Smooth muscle cell of the brain vasculature (primary cell): ENCODE measurements around the gene CFAP251.
"Not testable (repeated sequence)": the region's sequence is repeated elsewhere in the genome, so short reads cannot be mapped to it uniquely, and the experiment has no call there.

Experiments used
- DNase-seq: peaks from one replicate; pipeline ENCODE4 v3.0.0-alpha.2; 2012; ENCODE audit warnings: low read depth, low spot score

CFAP251 gene

GRCh38 chr12:121903202-121903601 lies 15.2 kb upstream of the CFAP251 start:
- DNase-seq: no peak

DNA sequence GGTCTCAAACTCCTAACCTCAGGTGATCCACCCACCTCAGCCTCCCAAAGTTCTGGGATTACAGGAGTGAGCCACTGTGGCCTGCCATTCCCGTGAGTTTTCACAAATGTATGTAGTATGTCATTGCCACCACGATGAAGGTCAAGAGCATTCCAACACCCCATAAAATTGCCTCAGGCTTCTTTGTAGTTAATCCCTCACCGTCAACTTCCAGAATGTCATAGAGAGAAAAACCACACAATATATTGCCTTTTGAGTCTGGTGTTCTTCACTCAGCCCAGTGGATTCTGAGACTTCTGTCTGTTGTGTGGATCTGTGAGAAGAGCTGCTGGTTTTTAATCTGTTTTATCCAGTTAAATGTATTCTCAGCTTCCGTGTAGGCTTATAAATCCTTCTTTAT lies 12.6 kb upstream of the CFAP251 start:
- DNase-seq: no peak

- no peak for DNase-seq
Measured at GRCh38 chr12:121908702-121909101, 9.7 kb upstream of the CFAP251 start.

DNA sequence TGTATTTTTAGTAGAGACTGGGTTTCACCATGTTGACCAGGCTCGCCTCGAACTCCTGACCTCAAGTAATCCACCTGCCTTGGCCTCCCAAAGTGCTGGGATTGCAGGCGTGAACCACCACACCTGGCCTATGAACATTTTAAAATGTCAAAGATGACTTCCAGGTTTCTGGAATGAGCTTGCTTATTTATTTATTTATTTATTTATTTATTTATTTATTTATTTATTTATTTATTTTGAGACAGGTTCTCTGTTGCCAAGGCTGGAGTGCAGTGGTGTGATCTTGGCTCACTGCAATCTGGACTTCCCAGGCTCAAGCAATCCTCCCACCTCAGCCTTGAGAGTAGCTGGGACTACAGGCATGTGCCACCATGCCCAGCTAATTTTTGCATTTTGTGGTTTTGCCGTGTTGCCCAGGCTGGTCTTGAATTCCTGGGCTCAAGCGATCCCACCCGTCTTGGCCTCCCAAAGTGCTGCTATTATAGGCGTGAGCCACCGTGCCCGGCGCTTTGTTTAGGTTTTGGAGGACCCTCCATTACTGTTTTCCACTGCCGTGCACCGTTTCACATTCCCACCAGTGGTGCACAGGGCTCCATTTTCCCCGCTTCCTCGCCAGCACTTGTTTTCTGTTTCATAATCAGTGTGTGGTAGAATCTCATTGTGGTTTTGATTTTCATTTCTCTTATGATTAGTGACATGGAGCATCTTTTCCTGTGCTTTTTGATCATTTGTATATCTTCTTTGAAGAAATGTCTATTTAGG lies 6.4 kb upstream of the CFAP251 start:
- no peak for DNase-seq

DNA sequence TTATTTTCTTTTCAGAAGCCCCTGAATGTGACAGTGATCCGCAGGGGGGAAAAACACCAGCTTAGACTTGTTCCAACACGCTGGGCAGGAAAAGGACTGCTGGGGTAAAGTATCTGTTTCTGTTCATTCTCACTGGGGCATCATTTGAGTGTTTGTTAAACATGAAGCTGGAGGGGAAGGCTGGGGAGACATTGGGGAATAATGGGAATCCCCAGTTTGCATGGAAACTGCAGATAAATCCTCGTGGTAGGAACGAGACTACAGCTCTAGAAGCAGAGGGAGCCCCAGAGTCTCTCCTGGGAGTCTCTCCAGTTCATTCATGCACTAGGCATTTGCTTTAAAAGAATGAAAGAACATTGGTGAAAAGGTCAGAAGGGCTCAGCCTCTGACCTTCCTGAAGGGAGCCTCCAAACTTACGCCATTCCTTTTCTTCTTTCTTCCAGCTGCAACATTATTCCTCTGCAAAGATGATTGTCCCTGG lies 2.5 kb upstream of the CFAP251 start:
- no peak for DNase-seq

DNA sequence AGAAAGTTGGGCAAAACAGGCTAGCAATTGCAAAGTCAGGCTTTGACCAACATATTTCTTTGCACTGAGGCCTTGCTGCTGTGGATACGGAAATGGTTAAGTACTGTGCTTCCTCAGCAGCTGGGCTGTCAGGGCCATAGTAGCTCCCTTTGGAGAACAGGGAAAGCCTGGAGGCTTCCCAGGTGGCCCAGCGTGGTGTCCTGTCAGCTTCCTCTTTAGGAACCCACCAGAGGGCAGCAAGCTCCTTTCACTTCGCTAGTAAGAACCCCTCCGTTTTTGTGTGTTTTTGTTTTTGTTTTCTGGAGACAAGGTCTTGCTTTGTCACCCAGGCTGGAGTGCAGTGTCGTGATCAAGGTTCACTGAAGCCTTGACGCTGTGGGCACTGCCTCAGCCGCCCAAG lies 1.7 kb upstream of the CFAP251 start:
- no peak for DNase-seq

GRCh38 chr12:121918679-121919038 lies 267 bp downstream of the CFAP251 start:
- no peak for DNase-seq

GRCh38 chr12:121921066-121921465 lies 2.7 kb downstream of the CFAP251 start:
- DNase-seq: no peak

DNA sequence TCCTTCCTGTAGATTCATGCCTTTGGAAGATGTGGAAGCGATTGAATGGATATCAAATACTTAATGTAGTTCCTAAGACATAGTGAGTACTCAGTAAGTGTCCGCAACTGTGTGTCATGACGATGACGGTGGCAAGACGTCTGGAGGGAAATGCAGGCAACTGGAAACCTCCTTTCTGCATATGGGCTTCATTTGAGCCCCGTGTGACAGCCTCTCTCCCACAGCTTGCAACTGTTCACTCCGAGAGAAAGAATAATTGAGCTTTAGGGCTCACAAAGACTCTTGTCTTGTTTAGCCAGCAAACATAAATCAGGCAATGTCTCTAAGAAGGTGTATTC lies 6.9 kb downstream of the CFAP251 start:
- no peak for DNase-seq

GRCh38 chr12:121926874-121927706 lies 8.7 kb downstream of the CFAP251 start:
- no peak for DNase-seq

DNA sequence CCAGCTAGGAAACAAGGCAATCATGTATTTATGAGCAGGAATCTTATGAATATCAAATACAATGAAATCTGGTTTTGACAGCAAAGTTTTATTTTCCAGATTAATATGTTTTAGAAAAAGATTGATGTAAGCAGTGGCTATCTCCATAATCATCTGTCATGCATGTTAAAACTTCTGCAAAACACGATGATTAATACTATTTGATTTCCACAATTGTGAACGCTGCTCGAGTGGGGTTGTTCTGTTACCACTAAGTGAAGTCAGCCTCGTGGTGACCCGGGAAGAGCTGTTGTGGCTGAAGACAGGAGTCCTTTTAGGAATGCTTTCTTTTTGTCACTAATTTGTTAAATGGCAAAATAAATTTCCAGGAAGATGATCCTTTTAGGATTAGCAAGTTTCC lies 9.4 kb downstream of the CFAP251 start:
- no peak for DNase-seq

- DNase-seq: not testable (repeated sequence)
Measured at GRCh38 chr12:121929545-121929944, 11.2 kb downstream of the CFAP251 start.

GRCh38 chr12:121930862-121931261 lies 12.5 kb downstream of the CFAP251 start:
- DNase-seq: no peak

GRCh38 chr12:121932176-121932536 lies 13.8 kb downstream of the CFAP251 start:
- DNase-seq: no peak

DNA sequence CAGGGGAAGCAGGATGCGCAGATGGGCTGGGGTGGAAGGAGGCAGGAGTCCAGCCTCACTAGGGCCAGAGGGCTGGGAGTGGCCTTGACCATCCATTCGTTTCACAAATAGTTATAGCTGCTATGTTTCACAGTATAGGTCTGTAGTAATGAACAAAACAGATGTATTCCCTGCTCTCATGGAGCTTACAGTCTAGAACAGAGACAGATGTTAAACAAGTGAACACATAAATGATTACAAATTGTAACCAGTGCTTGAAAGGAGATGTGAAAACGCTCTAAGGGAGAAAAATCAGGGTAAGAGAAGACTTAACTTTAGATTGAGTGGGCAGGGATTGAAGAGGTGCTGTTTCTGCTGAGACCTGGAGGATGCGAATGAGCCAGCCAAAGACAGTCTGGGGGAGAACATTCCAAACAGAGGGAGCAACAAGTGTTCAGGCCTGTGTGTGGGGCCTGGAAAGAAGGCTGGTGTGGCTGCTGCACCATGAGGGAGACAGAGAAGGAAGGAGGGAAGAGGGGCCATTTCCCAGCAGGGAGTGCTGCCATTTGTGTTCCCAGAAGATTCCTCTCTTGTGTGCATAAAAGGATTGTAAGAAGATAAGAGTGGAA lies 14.6 kb downstream of the CFAP251 start:
- no peak for DNase-seq

GRCh38 chr12:121933522-121934308 lies 15.3 kb downstream of the CFAP251 start:
- no peak for DNase-seq

GRCh38 chr12:121934309-121934664 lies 15.9 kb downstream of the CFAP251 start:
- DNase-seq: no peak

GRCh38 chr12:121937654-121938053 lies 19.3 kb downstream of the CFAP251 start:
- DNase-seq: no peak

DNA sequence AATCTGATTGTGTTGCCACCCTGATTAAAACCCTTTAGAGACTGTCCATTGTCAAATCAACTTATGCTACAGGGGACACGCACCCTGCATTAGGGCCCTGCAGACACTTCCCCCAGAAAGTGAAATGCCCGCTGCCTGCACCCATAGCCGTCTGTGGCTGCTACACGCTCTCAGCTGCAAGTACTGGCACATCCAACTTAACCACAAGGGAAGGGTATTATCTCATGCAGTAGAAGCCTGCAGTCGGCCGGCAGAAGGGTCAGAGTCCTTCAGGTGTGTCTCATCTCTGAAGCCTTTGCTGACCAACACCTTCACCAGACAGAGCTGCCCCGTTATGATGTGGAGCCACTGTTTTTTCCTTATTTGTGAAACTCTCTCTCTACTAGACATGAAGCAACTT lies 20.8 kb downstream of the CFAP251 start:
- DNase-seq: no peak

GRCh38 chr12:121939992-121940766 lies 21.8 kb downstream of the CFAP251 start:
- no peak for DNase-seq

DNA sequence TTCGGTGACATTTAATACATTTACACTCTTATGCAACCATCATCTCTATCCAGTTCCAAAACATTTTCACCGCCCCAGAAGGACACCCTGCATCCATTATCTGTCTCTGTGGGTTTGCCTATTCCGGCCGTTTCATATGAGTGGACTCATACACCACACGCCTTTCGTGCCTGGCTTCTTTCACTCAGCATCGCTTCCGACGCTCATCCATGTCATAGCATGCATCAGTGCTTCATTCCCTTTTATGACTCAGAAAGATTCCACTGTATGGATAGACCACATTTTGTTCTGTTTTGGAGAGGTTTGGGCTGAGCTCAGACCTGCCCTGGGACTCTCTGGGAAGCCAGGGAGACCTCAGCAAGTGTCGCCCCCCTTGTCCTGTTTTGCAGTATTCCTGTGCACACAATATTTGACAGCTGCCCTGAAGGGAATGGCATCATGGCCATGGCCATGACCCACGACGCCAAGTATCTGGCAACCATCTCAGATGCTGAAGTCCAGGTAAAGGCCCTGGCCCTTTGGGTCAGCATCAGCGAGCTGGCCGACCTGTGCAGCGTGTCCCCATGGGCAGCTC lies 23.8 kb downstream of the CFAP251 start:
- no peak for DNase-seq
